ENCODE results near the gene MSH6. TPM values are rescaled to one million over a fixed set of nuclear protein-coding genes. Genes with fewer than 3 reads are reported as not detected.
A peak's percentile ranks its signal among the peaks of the same experiment; 100 is the strongest.

MSH6 gene
- total and polyA plus RNA-seq, 2 of the 13 experiments (the other 11 are each of a cell fraction or from before 2014, with no cell fraction given): 20.8 to 113 TPM

DNA sequence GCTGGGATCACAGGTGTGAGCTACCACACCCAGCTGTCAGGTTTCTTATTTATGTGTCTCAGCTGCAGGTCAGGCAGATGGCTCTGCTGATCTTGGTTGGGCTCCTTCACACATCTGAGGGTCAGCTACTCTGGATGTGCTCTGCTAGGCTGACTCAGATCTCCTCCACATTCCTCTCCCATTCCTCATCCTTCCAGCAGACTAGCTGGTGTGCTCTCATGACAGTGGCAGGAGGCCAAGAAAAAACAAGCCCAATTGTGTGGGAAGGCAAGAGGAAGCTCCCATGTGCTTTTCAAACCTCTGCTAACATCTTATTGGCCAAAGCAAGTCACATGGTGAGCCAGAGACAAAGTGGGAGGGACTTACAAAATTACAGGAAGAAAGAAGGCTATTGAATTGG, 11.7 kb upstream of the MSH6 start:
- Histone ChIP-seq H3K36me3 (replicated peaks in 1 of 2; ENCODE audit: control insufficient read depth in 1 of 2, insufficient read depth in 2 of 2, low read length in 2 of 2) (no peaks in the 10 kb centered on the region), H3K9ac (ENCODE audit: insufficient read depth, low read depth, low read length) (no peak overlapping the region), H3K9me3 (ENCODE audit: low read length) (no peaks in the 10 kb centered on the region), H3K4me2 (ENCODE audit: low read depth, low read length) (no peak overlapping the region), H3K4me1 (ENCODE audit: insufficient read depth, low read length) (peaks cover 6% of the 10 kb centered on the region; the same call in 1 of the 2 replicates), H3K79me2 (ENCODE audit: insufficient read depth, low read length) (no peaks in the 10 kb centered on the region), H4K20me1 (ENCODE audit: insufficient read depth, low read length) (no peaks in the 10 kb centered on the region), H3K27me3 (ENCODE audit: control insufficient read depth in 1 of 2, insufficient read depth in 2 of 2, low read length in 2 of 2) (peaks cover 0 to 14% of the 10 kb centered on the region in 2 experiments; a peak in 2 of 5 replicates), H2AFZ (ENCODE audit: low read length) (no peak overlapping the region), H3K27ac (ENCODE audit: extremely low read length, insufficient read depth, low read length) (no peak overlapping the region), H3K4me3 (replicated peaks in 1 of 3; ENCODE audit: insufficient read depth in 1 of 3, low read depth in 2 of 3, low read length in 3 of 3) (no peak overlapping the region)
- ChIA-PET CTCF (ENCODE audit: low intra/inter-chr PET ratio, low total read pairs) (no interaction called here), POLR2A (interaction anchor here (1.3 kb wide), 1 partner anchor 12 kb away, joined by 5 read pairs; the partner anchor contains the start of gene MSH6)
- BruUV-seq (replicated peaks): no TSS peak
- in situ Hi-C loops (cut with HindIII; ENCODE audit: extremely low pct_ligation_motif_present, low pct_unique_long_range_greater_than_20kb) (no loop called here), intact Hi-C loops (cut with micrococcal nuclease; ENCODE audit: unreplicated experiment) (no loop called here)
- ATAC-seq (no peak; the same call in 2 of the 3 replicates), DNase-seq (ENCODE audit: low spot score) (peak; percentile 60), FAIRE-seq (no peak)
- TF ChIP-seq NFYB (CRISPR knock-in tag; IDR thresholded peaks at IDR 0.05) (0 out of 2 replicates have a peak, but pooled peaks have one; percentile 19), RNF2 (conservative IDR thresholded peaks at IDR 0.05; ENCODE audit: low read depth) (no peak), RAD51 (IDR thresholded peaks at IDR 0.05; ENCODE audit: borderline replicate concordance) (no peak), FOSL2 (CRISPR knock-in tag; IDR thresholded peaks at IDR 0.05) (peak; percentile 53), NFYC (CRISPR knock-in tag; IDR thresholded peaks at IDR 0.05) (peak; percentile 63), ZNF569 (CRISPR knock-in tag; IDR thresholded peaks at IDR 0.05; ENCODE audit: borderline replicate concordance) (no peak)
- TF ChIP-seq, protein P1, sequence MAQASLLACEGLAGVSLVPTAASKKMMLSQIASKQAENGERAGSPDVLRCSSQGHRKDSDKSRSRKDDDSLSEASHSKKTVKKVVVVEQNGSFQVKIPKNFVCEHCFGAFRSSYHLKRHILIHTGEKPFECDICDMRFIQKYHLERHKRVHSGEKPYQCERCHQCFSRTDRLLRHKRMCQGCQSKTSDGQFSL (CRISPR knock-in tag; IDR thresholded peaks at IDR 0.05): no peak
- TF ChIP-seq, protein P2, sequence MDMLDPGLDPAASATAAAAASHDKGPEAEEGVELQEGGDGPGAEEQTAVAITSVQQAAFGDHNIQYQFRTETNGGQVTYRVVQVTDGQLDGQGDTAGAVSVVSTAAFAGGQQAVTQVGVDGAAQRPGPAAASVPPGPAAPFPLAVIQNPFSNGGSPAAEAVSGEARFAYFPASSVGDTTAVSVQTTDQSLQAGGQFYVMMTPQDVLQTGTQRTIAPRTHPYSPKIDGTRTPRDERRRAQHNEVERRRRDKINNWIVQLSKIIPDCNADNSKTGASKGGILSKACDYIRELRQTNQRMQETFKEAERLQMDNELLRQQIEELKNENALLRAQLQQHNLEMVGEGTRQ (IDR thresholded peaks at IDR 0.05; ENCODE audit: low read depth, low read length): peak; percentile 46; the same call in 1 of the 2 replicates
- TF ChIP-seq, protein P2 (CRISPR knock-in tag; IDR thresholded peaks at IDR 0.05; ENCODE audit: borderline replicate concordance): 0 out of 2 replicates have a peak, but pooled peaks have one; percentile 38
